Stimulated activated CD4-positive, alpha-beta T cell treated with anti-CD3 and anti-CD28 coated beads, TNF-alpha, amount 100 ng/mL, for 1 hour (primary cell): ENCODE results near the gene FMO1.
"Not testable (repeated sequence)": the region's sequence is repeated elsewhere in the genome, so short reads cannot be mapped to it uniquely, and the experiment has no call there.

Experiments used
- DNase-seq, 3 donors: peaks; one replicate each; pipeline ENCODE4 v3.0.0-alpha.2; 2020; ENCODE audit warnings: low read depth in 3 of 3, low spot score in 1 of 3

Gene FMO1

GRCh38 chr1:171279678-171280077, 31.4 kb downstream of the FMO1 start:
- no peak for DNase-seq

GRCh38 chr1:171280599-171280998, 32.3 kb downstream of the FMO1 start:
- no peak for DNase-seq

GRCh38 chr1:171286032-171286705, 37.9 kb downstream of the FMO1 start:
- no peak for DNase-seq

GRCh38 chr1:171290621-171291020, 42.3 kb downstream of the FMO1 start:
- DNase-seq: no peak

DNA sequence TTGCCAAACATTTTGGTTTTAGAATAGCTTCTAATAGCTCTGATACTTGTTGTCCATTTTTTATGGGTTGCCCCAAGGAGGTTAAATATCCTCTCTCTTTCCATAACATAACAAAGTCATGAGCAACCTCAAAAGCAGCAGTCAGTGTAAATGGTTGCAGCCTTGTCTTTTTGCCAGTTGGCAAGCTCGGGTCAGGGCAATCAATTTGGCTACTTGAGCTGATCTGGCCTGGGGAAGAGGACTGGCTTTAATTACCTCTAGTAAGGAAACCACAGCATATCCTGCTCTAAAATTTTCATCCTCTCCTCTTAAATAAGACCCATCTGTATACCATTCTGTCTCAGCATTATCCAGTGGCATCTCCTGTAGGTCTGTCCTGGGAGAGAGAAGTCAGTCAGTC, 44.5 kb downstream of the FMO1 start:
- DNase-seq: no peak

- not testable (repeated sequence) for DNase-seq
Measured at GRCh38 chr1:171295383-171295782, 47.1 kb downstream of the FMO1 start.

DNA sequence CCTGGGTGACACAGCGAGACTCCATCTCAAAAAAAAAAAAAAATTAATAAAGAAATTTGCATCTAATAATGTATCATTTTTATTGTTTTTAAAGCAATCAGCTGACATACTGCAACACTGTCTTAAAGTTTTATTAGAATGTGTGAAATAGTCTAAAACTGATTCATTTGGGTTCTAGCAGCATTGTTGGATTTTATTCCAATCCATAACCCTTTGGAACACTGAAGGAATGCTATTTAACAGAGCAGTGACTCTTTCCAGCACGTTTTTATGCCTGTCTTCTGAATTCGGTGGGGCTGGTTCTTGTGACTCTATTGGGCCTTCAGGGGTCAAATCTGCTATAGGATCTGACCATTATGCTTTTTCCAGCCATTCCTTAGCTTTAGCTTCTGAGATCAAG, 47.5 kb downstream of the FMO1 start:
- DNase-seq: no peak

- DNase-seq: no peak
Measured at GRCh38 chr1:171296897-171297296, 48.6 kb downstream of the FMO1 start.

- DNase-seq: no peak
Measured at GRCh38 chr1:171298696-171299095, 50.4 kb downstream of the FMO1 start.

DNA sequence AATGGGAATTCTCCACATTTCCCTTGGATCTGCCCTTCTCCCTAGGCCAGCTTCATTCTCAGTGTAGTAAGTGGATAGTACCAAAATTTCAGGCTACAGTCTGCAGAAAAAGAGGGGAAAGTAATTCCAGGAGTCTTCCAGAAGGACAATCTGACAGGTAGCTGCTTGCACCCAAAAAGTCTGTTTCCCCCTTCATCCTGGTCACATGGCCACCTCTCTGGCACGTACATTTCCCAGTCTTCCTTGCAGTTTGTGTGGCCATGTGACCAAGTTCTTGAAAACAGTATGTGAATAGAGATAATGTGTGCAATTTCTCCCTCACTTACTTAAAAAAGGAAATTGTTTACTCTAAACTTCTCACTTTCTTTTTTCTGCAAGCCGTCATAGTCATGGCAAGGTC, 51.0 kb downstream of the FMO1 start:
- DNase-seq: no peak

GRCh38 chr1:171300401-171300800, 52.1 kb downstream of the FMO1 start:
- DNase-seq: no peak

DNA sequence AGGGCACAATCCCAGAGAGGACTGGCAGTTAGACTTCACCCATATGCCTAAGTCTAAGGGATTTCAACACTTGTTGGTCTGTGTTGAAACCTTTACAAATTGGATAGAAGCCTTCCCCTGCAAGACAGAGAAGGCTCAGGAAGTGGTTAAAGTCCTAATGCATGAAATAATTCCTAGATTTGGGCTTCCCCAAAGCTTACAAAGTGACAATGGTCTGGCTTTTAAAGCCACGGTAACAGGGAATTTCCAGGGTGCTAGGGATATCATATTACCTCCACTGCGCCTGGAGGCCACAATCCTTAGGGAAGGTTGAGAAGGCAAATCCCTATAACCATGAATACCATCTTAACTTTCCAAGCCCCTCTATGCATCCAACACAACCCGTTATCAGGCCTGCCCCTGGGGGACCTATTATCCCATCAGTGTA, 62.4 kb downstream of the FMO1 start:
- DNase-seq: no peak

DNA sequence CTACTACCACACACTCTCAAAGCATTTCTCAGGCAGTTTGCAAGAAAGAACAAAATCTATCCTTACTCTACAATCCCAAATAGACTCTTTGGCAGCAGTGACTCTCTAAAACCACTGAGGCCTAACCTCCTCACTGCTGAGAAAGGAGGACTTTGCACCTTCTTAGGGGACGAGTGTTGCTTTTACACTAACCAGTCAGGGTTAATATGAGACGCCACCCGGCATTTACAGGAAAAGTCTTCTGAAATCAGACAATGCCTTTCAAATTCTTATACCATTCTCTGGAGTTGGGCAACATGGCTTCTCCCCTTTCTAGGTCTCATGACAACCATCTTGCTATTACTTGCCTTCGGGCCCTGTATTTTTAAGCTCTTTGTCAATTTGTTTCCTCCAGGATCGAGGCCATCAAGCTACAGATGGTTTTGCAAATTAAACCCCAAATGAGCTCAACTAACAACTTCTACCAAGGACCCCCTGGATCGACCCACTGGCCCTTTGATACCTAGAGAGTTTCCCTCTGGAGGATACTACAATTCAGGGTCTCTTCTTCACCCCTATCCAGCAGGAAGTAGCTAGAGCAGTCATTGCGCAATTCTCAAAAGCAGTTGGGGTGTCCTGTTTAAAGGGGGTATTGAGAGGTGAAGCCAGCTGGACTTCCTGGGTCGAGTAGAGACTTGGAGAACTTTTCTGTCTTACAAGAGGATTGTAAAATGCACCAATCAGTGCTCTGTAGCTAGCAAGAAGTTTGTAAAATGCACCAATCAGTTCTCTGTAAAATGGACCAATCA, 63.7 kb downstream of the FMO1 start:
- DNase-seq: no peak

DNA sequence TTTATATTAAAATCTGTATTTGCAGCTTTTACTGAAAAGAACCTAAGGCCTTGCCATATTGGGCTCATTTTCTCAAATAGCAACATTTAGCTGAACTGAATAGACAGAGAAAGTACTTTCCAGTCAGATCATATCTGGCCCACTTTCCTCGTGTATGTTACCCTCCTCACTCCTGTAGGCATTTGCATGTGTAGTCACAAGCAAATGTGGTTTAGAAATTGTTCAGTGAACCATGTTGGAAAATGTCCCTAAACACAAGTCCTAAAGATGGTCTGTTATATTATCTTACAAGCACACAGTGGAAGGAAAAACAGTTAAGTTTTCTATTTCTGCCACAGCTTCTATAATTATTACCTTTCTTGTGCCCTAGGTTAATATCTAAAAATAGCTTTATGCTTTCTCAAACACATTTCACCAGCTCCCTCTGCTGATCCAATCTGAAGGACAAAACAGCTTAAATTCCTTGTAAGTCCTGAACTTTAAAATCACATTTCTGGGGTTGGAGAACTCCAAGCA, 65.1 kb downstream of the FMO1 start:
- no peak for DNase-seq

DNA sequence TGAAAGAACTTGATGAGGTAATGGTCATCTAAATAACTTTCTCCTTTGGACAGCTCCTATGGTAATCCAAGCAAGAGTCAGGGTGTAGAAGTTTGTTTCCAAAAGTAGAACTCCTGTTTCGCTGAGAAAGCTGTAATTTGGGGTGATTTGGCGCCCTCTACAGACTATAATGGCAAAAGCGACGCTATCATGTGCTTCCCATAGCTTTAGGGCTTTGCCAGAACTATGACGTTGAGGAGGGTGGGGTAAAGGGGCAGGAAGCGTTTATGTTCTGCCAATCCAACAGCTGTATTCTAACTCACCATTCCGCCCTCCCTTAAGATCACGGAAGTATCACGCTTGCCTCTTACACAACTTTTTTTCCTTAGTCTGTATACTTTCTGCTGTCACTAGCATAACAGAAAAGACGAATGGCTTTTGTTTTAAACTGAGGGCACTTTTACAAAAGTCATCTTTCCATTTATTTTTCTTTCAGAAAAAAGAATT, 65.6 kb downstream of the FMO1 start, which contains the start of gene FMO4:
TSS of gene FMO4 (plus strand) at position 349 of the 486 bp plus-strand sequence. CDS start 5,643 bp downstream, outside the sequence.
- peak; percentile 35 to 67 (median 59) for DNase-seq

DNA sequence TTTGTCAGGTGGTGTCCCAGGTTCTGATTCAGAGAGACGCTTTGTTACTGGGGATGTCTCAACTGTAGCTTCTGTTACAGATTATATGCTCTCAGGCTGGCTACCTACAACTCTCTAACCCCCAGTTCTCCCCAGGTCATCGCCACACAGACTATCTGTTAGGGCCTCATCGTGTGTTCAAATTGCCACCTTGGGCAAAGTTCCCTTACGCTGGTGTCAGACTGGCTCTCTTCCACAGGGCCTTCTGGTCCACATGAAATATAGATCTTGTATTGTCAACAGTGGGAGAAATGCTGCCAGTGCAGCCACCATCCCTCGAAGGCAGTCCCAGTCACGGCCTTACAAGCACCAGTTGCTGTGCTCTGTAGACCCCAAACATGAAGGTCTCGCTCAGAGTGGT, 81.0 kb downstream of the FMO1 start:
- no peak for DNase-seq

DNA sequence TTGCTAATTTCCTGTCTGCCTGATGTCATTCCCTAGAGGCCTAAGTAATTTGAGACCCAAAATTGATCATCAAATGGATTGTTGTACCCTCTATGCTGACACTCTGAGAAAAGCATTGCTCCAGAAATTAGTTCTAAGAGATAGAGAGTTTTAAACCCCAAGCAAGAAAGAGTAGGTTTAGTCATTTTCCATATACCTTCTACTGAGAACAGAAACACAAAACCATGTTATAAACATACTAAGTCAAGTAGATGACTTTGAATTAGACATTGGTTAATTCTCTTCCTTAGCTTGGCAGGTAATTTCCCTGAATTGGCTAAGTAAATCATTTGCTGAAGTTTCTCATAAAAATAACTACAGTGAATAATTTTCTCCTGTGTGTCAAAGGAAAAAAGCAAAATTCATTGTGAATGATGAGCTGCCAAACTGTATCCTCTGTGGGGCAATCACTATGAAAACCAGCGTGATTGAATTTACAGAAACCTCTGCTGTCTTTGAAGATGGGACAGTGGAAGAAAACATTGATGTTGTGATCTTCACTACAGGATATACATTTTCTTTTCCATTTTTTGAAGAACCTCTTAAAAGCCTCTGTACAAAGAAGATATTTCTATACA, 85.8 kb downstream of the FMO1 start:
- DNase-seq: no peak
